Neural cell (in vitro differentiated cells): ENCODE measurements around the gene ALDH1L1. TPM values are rescaled to one million over a fixed set of nuclear protein-coding genes. Genes with fewer than 3 reads are reported as not detected.

ENCODE experiments used
- H2AFZ ChIP-seq: fragments of 200-600, 300-800 bp; sonication (generic), shearing (Covaris generic); 2 replicates; pipeline ENCODE4 v1.6.0; 2014; ENCODE audit warnings: low read depth, mild to moderate bottlenecking, antibody characterized with exemption, low read length, moderate library complexity
- H3F3A ChIP-seq: fragments of 200-600 bp; shearing (Covaris generic); 2 replicates; pipeline ENCODE4 v1.6.1; 2016; ENCODE audit warnings: mild to moderate bottlenecking, moderate library complexity, mixed read lengths, antibody characterized with exemption, low read length; ENCODE audit not compliant: insufficient read depth, poor library complexity, severe bottlenecking
- H3K27ac ChIP-seq: fragments of 200-600, 300-800 bp; sonication (generic), shearing (Covaris generic); 2 replicates; pipeline ENCODE4 v1.5.1; 2014; ENCODE audit warnings: mild to moderate bottlenecking, low read length, moderate library complexity
- H3K27me3 ChIP-seq: fragments of 300-800, 200-600 bp; sonication (generic), shearing (Covaris generic); 2 replicates; pipeline ENCODE4 v1.6.0; 2014; ENCODE audit warnings: mild to moderate bottlenecking, low read depth, low read length, moderate library complexity; ENCODE audit not compliant: insufficient read depth
- H3K36me3 ChIP-seq: fragments of 300-800, 200-600 bp; sonication (generic), shearing (Covaris generic); 2 replicates; pipeline ENCODE4 v1.5.1; 2014; ENCODE audit warnings: mild to moderate bottlenecking, antibody characterized with exemption, low read length, moderate library complexity; ENCODE audit not compliant: insufficient read depth
- H3K4me2 ChIP-seq: fragments of 300-800, 200-600 bp; sonication (generic), shearing (Covaris generic); 2 replicates; pipeline ENCODE4 v1.6.0; 2014; ENCODE audit warnings: mild to moderate bottlenecking, low read length
- H3K4me3 ChIP-seq: fragments of 300-800, 200-600 bp; sonication (generic), shearing (Covaris generic); 2 replicates; pipeline ENCODE4 v1.5.1; 2014; ENCODE audit warnings: mild to moderate bottlenecking, low read length, moderate library complexity
- H3K79me2 ChIP-seq: fragments of 200-600 bp; shearing (Covaris generic); replicated peaks from 2 replicates; pipeline ENCODE4 v1.6.0; 2014; ENCODE audit warnings: mild to moderate bottlenecking, low read length, moderate library complexity; ENCODE audit not compliant: insufficient read depth
- H3K9ac ChIP-seq: fragments of 300-800, 200-600 bp; sonication (generic), shearing (Covaris generic); 2 replicates; pipeline ENCODE4 v1.6.1; 2016; ENCODE audit warnings: mild to moderate bottlenecking, low read length, mixed read lengths
- H3K9me2 ChIP-seq: fragments of 200-600 bp; shearing (Covaris generic); 2 replicates; pipeline ENCODE4 v1.6.1; 2016; ENCODE audit warnings: mild to moderate bottlenecking, low read length, mixed read lengths; ENCODE audit not compliant: insufficient read depth
- H3K9me3 ChIP-seq: fragments of 200-600, 300-800 bp; sonication (generic), shearing (Covaris generic); 2 replicates; pipeline ENCODE4 v1.6.1; 2016; ENCODE audit warnings: mild to moderate bottlenecking, mixed run types, low read length, moderate library complexity, mixed read lengths
- H4K20me1 ChIP-seq: fragments of 200-600 bp; shearing (Covaris generic); 2 replicates; pipeline ENCODE4 v1.6.1; 2016; ENCODE audit warnings: mild to moderate bottlenecking, mixed run types; ENCODE audit not compliant: insufficient read depth
- CTCF ChIP-seq: fragments of 450-650 bp; IDR thresholded peaks from 2 replicates; pipeline ENCODE4 v1.5.1; 2014; ENCODE audit warnings: antibody characterized with exemption, mild to moderate bottlenecking, moderate library complexity; ENCODE audit not compliant: poor library complexity, severe bottlenecking
- EP300 ChIP-seq: fragments of 450-650 bp; conservative IDR thresholded peaks from 2 replicates; pipeline ENCODE4 v1.6.1; 2014; ENCODE audit warnings: antibody characterized with exemption, mild to moderate bottlenecking, moderate library complexity; ENCODE audit not compliant: poor library complexity, severe bottlenecking
- EZH2 ChIP-seq: fragments of 200-600, 300-800 bp; shearing (Covaris generic), sonication (generic); IDR thresholded peaks from 2 replicates; pipeline ENCODE4 v1.6.1; 2014; ENCODE audit warnings: antibody characterized with exemption, low read length, borderline replicate concordance, mild to moderate bottlenecking; ENCODE audit not compliant: insufficient read depth, poor library complexity, severe bottlenecking
- MXI1 ChIP-seq: fragments of 450-650 bp; conservative IDR thresholded peaks from 2 replicates; pipeline ENCODE4 v1.6.1; 2014; ENCODE audit warnings: antibody characterized with exemption, mild to moderate bottlenecking; ENCODE audit not compliant: poor library complexity, severe bottlenecking
- POLR2AphosphoS5 ChIP-seq: IDR thresholded peaks from 2 replicates; pipeline ENCODE4 v1.6.1; 2012
- RAD21 ChIP-seq: fragments of 450-650 bp; conservative IDR thresholded peaks from 2 replicates; pipeline ENCODE4 v1.6.1; 2014; ENCODE audit warnings: antibody characterized with exemption, mild to moderate bottlenecking, moderate library complexity
- REST ChIP-seq: IDR thresholded peaks from 2 replicates; pipeline ENCODE4 v1.6.1; 2012; ENCODE audit warnings: borderline replicate concordance
- SMC3 ChIP-seq: fragments of 450-650 bp; conservative IDR thresholded peaks from 2 replicates; pipeline ENCODE4 v1.6.1; 2014; ENCODE audit warnings: antibody characterized with exemption, mild to moderate bottlenecking, moderate library complexity; ENCODE audit not compliant: poor library complexity
- TAF1 ChIP-seq: IDR thresholded peaks from 2 replicates; pipeline ENCODE4 v1.6.1; 2012; ENCODE audit warnings: low read depth
- polyA plus RNA-seq: library from polyadenylated mRNA; depleted of rRNA; stranded (reverse); fragments of >200 nt; gene quantifications from 2 replicates; pipeline ENCODE4 v1.2.3, GENCODE V29; 2014

ALDH1L1 gene
- polyA plus RNA-seq, 1 donor from 2014 or later: not detected

DNA sequence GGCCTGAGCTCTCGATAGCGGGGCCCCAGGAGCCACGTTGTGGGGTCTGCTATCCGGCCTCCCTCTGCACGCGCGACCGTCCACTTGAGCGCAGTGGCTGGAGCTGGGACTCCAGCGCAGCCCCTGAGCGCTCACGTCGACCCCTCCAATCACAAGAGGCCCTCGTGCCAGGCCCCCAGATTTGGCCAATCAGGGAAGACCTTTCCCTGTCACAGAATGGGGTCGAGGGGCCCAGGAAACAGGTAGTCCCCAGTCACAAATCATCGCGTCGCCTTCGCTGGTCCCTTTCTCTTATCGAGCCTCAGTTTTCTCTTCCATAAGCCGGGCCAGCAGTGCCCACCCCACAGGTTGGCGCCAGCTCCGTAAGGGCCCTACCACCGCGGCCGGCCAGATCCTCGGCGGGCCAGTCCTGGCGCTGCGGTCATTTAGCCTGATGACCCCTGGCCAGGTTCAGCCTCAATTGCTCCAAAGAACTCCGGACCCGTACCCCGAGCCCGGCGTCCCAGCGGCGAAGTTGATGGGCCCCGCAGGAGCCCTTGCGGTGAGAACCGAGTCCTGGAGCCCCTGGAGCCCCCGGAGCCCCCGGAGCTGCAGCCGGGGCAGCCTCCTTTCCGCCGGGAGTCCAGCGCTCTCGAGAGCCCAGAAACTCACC lies 435 bp downstream of the ALDH1L1 start:
- H3K4me2 ChIP-seq: peak overlapping the region; percentile 48
- H3K79me2 ChIP-seq: no peaks in the 10 kb centered on the region
- no peaks in the 10 kb centered on the region for H3K36me3 ChIP-seq
- no peak overlapping the region for H3K9ac ChIP-seq
- no peaks in the 10 kb centered on the region for H3K9me2 ChIP-seq
- peaks cover 32% of the 10 kb centered on the region for H3K27me3 ChIP-seq
- H3K27ac ChIP-seq: no peak overlapping the region
- TF ChIP-seq SMC3 (no peak), MXI1 (no peak), CTCF (no peak), POLR2AphosphoS5 (no peak), RAD21 (no peak), EP300 (no peak), EZH2 (no peak), TAF1 (no peak), REST (no peak)
- H2AFZ ChIP-seq: no peak overlapping the region
- no peaks in the 10 kb centered on the region for H3K9me3 ChIP-seq
- H3K4me3 ChIP-seq: peak overlapping the region; percentile 66
- H4K20me1 ChIP-seq: no peaks in the 10 kb centered on the region
- no peaks in the 10 kb centered on the region for H3F3A ChIP-seq

- H3K36me3 ChIP-seq: no peaks in the 10 kb centered on the region
- H4K20me1 ChIP-seq: no peaks in the 10 kb centered on the region
- no peak overlapping the region for H3K27ac ChIP-seq
- H3F3A ChIP-seq: no peaks in the 10 kb centered on the region
- H3K9me3 ChIP-seq: no peaks in the 10 kb centered on the region
- no peak overlapping the region for H3K4me2 ChIP-seq
- H2AFZ ChIP-seq: no peak overlapping the region
- H3K79me2 ChIP-seq: no peaks in the 10 kb centered on the region
- H3K9me2 ChIP-seq: no peaks in the 10 kb centered on the region
- TF ChIP-seq RAD21: no peak
- no peak for TF ChIP-seq MXI1
- no peak for TF ChIP-seq POLR2AphosphoS5
- TF ChIP-seq EP300: no peak
- TF ChIP-seq TAF1: no peak
- no peak for TF ChIP-seq REST
- TF ChIP-seq SMC3: no peak
- no peak for TF ChIP-seq EZH2
- TF ChIP-seq CTCF: no peak
- H3K9ac ChIP-seq: no peak overlapping the region
- H3K27me3 ChIP-seq: no peaks in the 10 kb centered on the region
- H3K4me3 ChIP-seq: no peak overlapping the region
These were observed 10.2 kb downstream of the ALDH1L1 start for GRCh38 chr3:126170073-126170777.
